LoVo (cell line): Measurements from ENCODE around the gene PDE1C.

ENCODE experiments used
- DNase-seq: peaks from one replicate; pipeline ENCODE4 v3.0.0-alpha.2; 2016; ENCODE audit warnings: low spot score

Gene PDE1C

GRCh38 chr7:31892099-31892829, 177.9 kb downstream of the PDE1C start:
- DNase-seq = no peak

- DNase-seq = no peak
These were observed 179.4 kb downstream of the PDE1C start for GRCh38 chr7:31890766-31891165.

- no peak for DNase-seq
These were observed 180.0 kb downstream of the PDE1C start for GRCh38 chr7:31890198-31890597.

- no peak for DNase-seq
These were observed 183.2 kb downstream of the PDE1C start for GRCh38 chr7:31887006-31887405.

GRCh38 chr7:31885171-31885570, 185.0 kb downstream of the PDE1C start:
- no peak for DNase-seq

- DNase-seq = no peak
These were observed 186.4 kb downstream of the PDE1C start for GRCh38 chr7:31883761-31884164.

GRCh38 chr7:31882187-31882586, 188.0 kb downstream of the PDE1C start:
- peak; percentile 14 for DNase-seq

GRCh38 chr7:31878875-31879274, 191.3 kb downstream of the PDE1C start:
- DNase-seq = no peak

- no peak for DNase-seq
These were observed 194.8 kb downstream of the PDE1C start for GRCh38 chr7:31875424-31875823.

GRCh38 chr7:31874631-31875386, 195.4 kb downstream of the PDE1C start:
- DNase-seq = no peak

- DNase-seq = no peak
These were observed 196.2 kb downstream of the PDE1C start for GRCh38 chr7:31873816-31874597.

- DNase-seq = no peak
These were observed 197.4 kb downstream of the PDE1C start for GRCh38 chr7:31872545-31873370.

- DNase-seq = no peak
These were observed 205.6 kb downstream of the PDE1C start for GRCh38 chr7:31864646-31865045.

- no peak for DNase-seq
These were observed 209.3 kb downstream of the PDE1C start for GRCh38 chr7:31860925-31861324.

GRCh38 chr7:31858055-31858454, 212.2 kb downstream of the PDE1C start:
- DNase-seq = no peak

- DNase-seq = no peak
These were observed 213.0 kb downstream of the PDE1C start for GRCh38 chr7:31857172-31857571.

- DNase-seq = no peak
These were observed 213.9 kb downstream of the PDE1C start for GRCh38 chr7:31856337-31856736.

GRCh38 chr7:31855530-31855929, 214.7 kb downstream of the PDE1C start:
- no peak for DNase-seq

GRCh38 chr7:31853380-31853779, 216.8 kb downstream of the PDE1C start:
- no peak for DNase-seq

GRCh38 chr7:31852462-31852861, 217.7 kb downstream of the PDE1C start:
- DNase-seq = no peak

- DNase-seq = no peak
These were observed 219.1 kb downstream of the PDE1C start for GRCh38 chr7:31851119-31851518.

- no peak for DNase-seq
These were observed 219.6 kb downstream of the PDE1C start for GRCh38 chr7:31850601-31851000.
